ENCODE measurements around the gene SLC25A42.

SLC25A42 gene

GRCh38 chr19:19078801-19079200, 15.0 kb downstream of the SLC25A42 start:
- DNase-seq (ENCODE audit: low read depth) = no peak
- H3K4me3 ChIP-seq (ENCODE audit: low read depth, low read length) = no peak overlapping the region
- TF ChIP-seq CTCF (IDR thresholded peaks at IDR 0.05; ENCODE audit: control insufficient read depth, extremely low read depth, insufficient read depth) = no peak

DNA sequence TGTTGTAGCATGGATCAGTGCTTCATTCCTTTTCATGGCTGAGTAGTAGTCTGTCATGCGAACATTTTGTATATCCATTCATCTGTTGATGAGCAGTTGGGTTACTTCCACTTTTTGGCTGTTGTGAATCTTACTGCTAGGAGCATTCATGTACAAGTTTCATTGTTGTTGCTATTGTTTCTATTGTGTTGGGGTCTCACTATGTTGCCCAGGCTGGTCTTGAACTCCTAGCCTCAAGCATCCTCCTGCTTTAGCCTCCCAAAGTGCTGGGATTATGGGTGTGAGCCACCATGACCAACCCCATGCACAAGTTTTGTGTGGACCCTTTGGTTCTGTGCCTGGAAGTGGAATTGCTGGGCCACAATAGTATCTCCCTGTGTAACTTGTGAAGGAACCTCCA, 15.8 kb downstream of the SLC25A42 start:
- no peak overlapping the region for H3K4me3 ChIP-seq (ENCODE audit: low read depth, low read length)
- no peak for DNase-seq (ENCODE audit: low read depth)
- TF ChIP-seq CTCF (IDR thresholded peaks at IDR 0.05; ENCODE audit: control insufficient read depth, extremely low read depth, insufficient read depth) = no peak

GRCh38 chr19:19081642-19082151, 17.9 kb downstream of the SLC25A42 start:
- TF ChIP-seq CTCF (IDR thresholded peaks at IDR 0.05; ENCODE audit: control insufficient read depth, extremely low read depth, insufficient read depth) = no peak
- H3K4me3 ChIP-seq (ENCODE audit: low read depth, low read length) = no peak overlapping the region
- no peak for DNase-seq (ENCODE audit: low read depth)

- no peak overlapping the region for H3K4me3 ChIP-seq (ENCODE audit: low read depth, low read length)
- DNase-seq (ENCODE audit: low read depth) = no peak
- no peak for TF ChIP-seq CTCF (IDR thresholded peaks at IDR 0.05; ENCODE audit: control insufficient read depth, extremely low read depth, insufficient read depth)
Measured at GRCh38 chr19:19083413-19084178, 19.8 kb downstream of the SLC25A42 start.

GRCh38 chr19:19087676-19088075, 23.9 kb downstream of the SLC25A42 start:
- H3K4me3 ChIP-seq (ENCODE audit: low read depth, low read length) = no peak overlapping the region
- no peak for TF ChIP-seq CTCF (IDR thresholded peaks at IDR 0.05; ENCODE audit: control insufficient read depth, extremely low read depth, insufficient read depth)
- no peak for DNase-seq (ENCODE audit: low read depth)

DNA sequence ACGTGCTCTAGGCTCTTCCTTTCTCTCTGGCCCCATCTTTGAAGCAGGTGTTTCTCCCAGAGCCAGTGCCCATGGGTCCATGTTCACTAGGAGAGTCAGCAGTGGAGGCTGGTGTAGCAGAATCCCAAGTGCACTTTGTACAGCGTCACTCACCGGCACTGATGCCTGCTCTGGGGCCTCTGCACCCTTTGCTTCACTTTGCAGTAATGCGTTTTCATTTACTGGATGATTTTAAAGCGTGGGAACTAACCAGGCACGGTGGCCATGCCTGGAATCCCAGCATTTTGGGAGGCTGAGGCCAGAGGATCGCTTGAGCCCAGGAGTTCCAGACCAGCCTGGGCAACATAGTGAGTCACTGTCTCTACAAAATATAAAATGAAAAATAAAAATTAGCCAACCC, 30.7 kb downstream of the SLC25A42 start:
- no peak overlapping the region for H3K4me3 ChIP-seq (ENCODE audit: low read depth, low read length)
- no peak for TF ChIP-seq CTCF (IDR thresholded peaks at IDR 0.05; ENCODE audit: control insufficient read depth, extremely low read depth, insufficient read depth)
- no peak for DNase-seq (ENCODE audit: low read depth)

DNA sequence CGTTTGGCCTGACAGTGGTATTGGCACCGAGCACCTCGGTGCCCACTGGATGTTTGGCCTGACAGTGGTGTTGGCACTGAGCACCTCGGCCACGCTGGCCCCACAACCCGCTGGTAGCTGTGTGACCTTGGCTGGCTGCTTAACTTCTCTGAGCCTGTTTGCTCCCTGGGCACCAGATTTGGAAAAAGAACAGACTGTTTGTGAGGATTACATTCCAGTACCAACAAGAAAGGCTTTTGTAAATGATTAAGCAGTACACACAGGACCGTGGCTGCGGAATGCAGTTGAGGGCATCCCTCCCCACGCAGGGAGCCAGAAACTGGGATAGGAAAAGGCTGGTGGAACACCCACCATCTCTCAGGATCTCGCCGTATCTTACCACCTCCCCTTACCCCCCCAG, 31.9 kb downstream of the SLC25A42 start:
- no peak overlapping the region for H3K4me3 ChIP-seq (ENCODE audit: low read depth, low read length)
- DNase-seq (ENCODE audit: low read depth) = no peak
- TF ChIP-seq CTCF (IDR thresholded peaks at IDR 0.05; ENCODE audit: control insufficient read depth, extremely low read depth, insufficient read depth) = no peak

All from LNCaP clone FGC (cell line).